ENCODE results near the gene TTC7B. TPM values are rescaled to one million over a fixed set of nuclear protein-coding genes. Genes with fewer than 3 reads are reported as not detected.

TTC7B gene
- total RNA-seq, 1 donor from 2014 or later: 3.1 TPM

- Mint-ChIP-seq H3K27me3 (ENCODE audit: insufficient read depth) (peaks cover 6% of the 10 kb centered on the region), H3K9me3 (no peaks in the 10 kb centered on the region), H3K36me3 (ENCODE audit: low read depth) (no peaks in the 10 kb centered on the region), H3K4me1 (ENCODE audit: low read depth) (no peaks in the 10 kb centered on the region), H3K27ac (no peak overlapping the region), H3K4me3 (no peak overlapping the region)
- no peak for DNase-seq (ENCODE audit: low spot score)
- intact Hi-C loops (cut with micrococcal nuclease): no loop called here
Observed at GRCh38 chr14:90642244-90642717, 173.9 kb downstream of the TTC7B start.

DNA sequence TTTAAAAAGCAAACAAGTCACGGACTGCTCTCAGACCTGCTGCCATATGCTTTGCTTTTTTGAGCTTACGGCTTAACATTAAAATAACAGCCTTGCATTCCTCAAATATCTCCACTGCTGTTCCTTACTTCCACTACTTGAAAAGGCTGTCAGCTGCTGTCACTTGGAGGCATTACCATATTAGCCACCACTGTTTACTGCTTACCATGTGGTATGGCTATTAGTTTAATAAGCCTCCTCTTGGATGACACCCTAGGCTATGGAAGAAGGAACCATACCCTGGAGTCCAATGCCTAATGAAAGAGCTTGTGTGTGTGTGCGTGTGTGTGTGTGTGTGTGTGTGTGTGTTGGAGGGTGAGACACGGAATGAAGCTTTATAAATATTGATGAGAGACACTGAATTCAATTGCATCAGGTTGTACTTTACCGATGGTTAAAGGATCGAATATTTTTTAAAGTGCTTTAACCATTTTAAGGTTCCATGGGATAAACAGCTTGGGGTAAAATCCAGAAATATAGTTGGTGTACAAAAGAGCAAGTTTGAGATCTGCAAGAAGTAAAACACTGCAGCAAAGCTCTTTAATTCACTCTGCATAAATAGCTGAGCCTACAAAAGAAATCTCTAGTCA lies 174.5 kb downstream of the TTC7B start:
- H3K27ac Mint-ChIP-seq: no peak overlapping the region
- H3K9me3 Mint-ChIP-seq: no peaks in the 10 kb centered on the region
- intact Hi-C loops (cut with micrococcal nuclease): no loop called here
- H3K4me3 Mint-ChIP-seq: no peak overlapping the region
- H3K36me3 Mint-ChIP-seq (ENCODE audit: low read depth): no peaks in the 10 kb centered on the region
- no peaks in the 10 kb centered on the region for H3K4me1 Mint-ChIP-seq (ENCODE audit: low read depth)
- H3K27me3 Mint-ChIP-seq (ENCODE audit: insufficient read depth): peaks cover 6% of the 10 kb centered on the region
- no peak for DNase-seq (ENCODE audit: low spot score)

GRCh38 chr14:90641168-90641567 lies 175.1 kb downstream of the TTC7B start:
- no peak for DNase-seq (ENCODE audit: low spot score)
- intact Hi-C loops (cut with micrococcal nuclease): no loop called here
- Mint-ChIP-seq H3K4me3 (no peak overlapping the region), H3K27me3 (ENCODE audit: insufficient read depth) (peaks cover 4% of the 10 kb centered on the region), H3K36me3 (ENCODE audit: low read depth) (no peaks in the 10 kb centered on the region), H3K9me3 (no peaks in the 10 kb centered on the region), H3K4me1 (ENCODE audit: low read depth) (no peaks in the 10 kb centered on the region), H3K27ac (no peak overlapping the region)

DNA sequence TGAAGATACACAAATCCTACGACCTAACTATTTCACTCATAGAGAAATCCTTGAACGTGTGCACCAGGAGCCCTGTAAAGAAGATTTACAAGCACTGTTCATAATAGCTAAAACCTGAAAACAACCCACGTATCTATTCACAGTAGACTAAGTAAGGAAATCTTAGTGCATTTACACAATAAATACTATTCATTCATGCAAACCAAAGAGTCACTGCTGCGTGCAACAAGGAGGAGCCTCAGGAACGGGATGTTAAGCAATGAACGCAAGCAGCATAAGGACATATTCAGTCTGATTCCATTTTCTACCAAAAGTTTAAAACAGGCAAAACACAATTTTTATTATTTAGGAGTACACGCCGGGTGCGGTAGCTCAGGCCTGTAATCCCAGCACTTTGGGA lies 176.6 kb downstream of the TTC7B start:
- peaks cover 4% of the 10 kb centered on the region for H3K27me3 Mint-ChIP-seq (ENCODE audit: insufficient read depth)
- no peak overlapping the region for H3K4me3 Mint-ChIP-seq
- H3K4me1 Mint-ChIP-seq (ENCODE audit: low read depth): no peaks in the 10 kb centered on the region
- no peaks in the 10 kb centered on the region for H3K9me3 Mint-ChIP-seq
- no peak overlapping the region for H3K27ac Mint-ChIP-seq
- H3K36me3 Mint-ChIP-seq (ENCODE audit: low read depth): no peaks in the 10 kb centered on the region
- intact Hi-C loops (cut with micrococcal nuclease): no loop called here
- no peak for DNase-seq (ENCODE audit: low spot score)

GRCh38 chr14:90632871-90633270 lies 183.4 kb downstream of the TTC7B start:
- Mint-ChIP-seq H3K36me3 (ENCODE audit: low read depth) (no peaks in the 10 kb centered on the region), H3K9me3 (no peaks in the 10 kb centered on the region), H3K27me3 (ENCODE audit: insufficient read depth) (peaks cover 2% of the 10 kb centered on the region), H3K4me3 (no peak overlapping the region), H3K4me1 (ENCODE audit: low read depth) (no peaks in the 10 kb centered on the region), H3K27ac (no peak overlapping the region)
- intact Hi-C loops (cut with micrococcal nuclease): no loop called here
- DNase-seq (ENCODE audit: low spot score): no peak

GRCh38 chr14:90632451-90632850 lies 183.8 kb downstream of the TTC7B start:
- Mint-ChIP-seq H3K4me3 (no peak overlapping the region), H3K27me3 (ENCODE audit: insufficient read depth) (peaks cover 2% of the 10 kb centered on the region), H3K27ac (no peak overlapping the region), H3K4me1 (ENCODE audit: low read depth) (no peaks in the 10 kb centered on the region), H3K9me3 (no peaks in the 10 kb centered on the region), H3K36me3 (ENCODE audit: low read depth) (no peaks in the 10 kb centered on the region)
- DNase-seq (ENCODE audit: low spot score): no peak
- intact Hi-C loops (cut with micrococcal nuclease): no loop called here

GRCh38 chr14:90630171-90630806 lies 185.9 kb downstream of the TTC7B start:
- intact Hi-C loops (cut with micrococcal nuclease): no loop called here
- DNase-seq (ENCODE audit: low spot score): no peak
- Mint-ChIP-seq H3K27ac (no peak overlapping the region), H3K36me3 (ENCODE audit: low read depth) (no peaks in the 10 kb centered on the region), H3K9me3 (no peaks in the 10 kb centered on the region), H3K27me3 (ENCODE audit: insufficient read depth) (peaks cover 2% of the 10 kb centered on the region), H3K4me1 (ENCODE audit: low read depth) (no peaks in the 10 kb centered on the region), H3K4me3 (no peak overlapping the region)

- no peak for DNase-seq (ENCODE audit: low spot score)
- no peaks in the 10 kb centered on the region for H3K4me1 Mint-ChIP-seq (ENCODE audit: low read depth)
- no peaks in the 10 kb centered on the region for H3K9me3 Mint-ChIP-seq
- H3K36me3 Mint-ChIP-seq (ENCODE audit: low read depth): no peaks in the 10 kb centered on the region
- H3K4me3 Mint-ChIP-seq: no peak overlapping the region
- H3K27me3 Mint-ChIP-seq (ENCODE audit: insufficient read depth): peaks cover 2% of the 10 kb centered on the region
- H3K27ac Mint-ChIP-seq: no peak overlapping the region
- intact Hi-C loops (cut with micrococcal nuclease): no loop called here
Observed at GRCh38 chr14:90629471-90629870, 186.8 kb downstream of the TTC7B start.

GRCh38 chr14:90628825-90629224 lies 187.4 kb downstream of the TTC7B start:
- no peaks in the 10 kb centered on the region for H3K9me3 Mint-ChIP-seq
- H3K4me1 Mint-ChIP-seq (ENCODE audit: low read depth): no peaks in the 10 kb centered on the region
- H3K36me3 Mint-ChIP-seq (ENCODE audit: low read depth): no peaks in the 10 kb centered on the region
- peaks cover 2% of the 10 kb centered on the region for H3K27me3 Mint-ChIP-seq (ENCODE audit: insufficient read depth)
- H3K4me3 Mint-ChIP-seq: no peak overlapping the region
- H3K27ac Mint-ChIP-seq: no peak overlapping the region
- no peak for DNase-seq (ENCODE audit: low spot score)
- intact Hi-C loops (cut with micrococcal nuclease): no loop called here

DNA sequence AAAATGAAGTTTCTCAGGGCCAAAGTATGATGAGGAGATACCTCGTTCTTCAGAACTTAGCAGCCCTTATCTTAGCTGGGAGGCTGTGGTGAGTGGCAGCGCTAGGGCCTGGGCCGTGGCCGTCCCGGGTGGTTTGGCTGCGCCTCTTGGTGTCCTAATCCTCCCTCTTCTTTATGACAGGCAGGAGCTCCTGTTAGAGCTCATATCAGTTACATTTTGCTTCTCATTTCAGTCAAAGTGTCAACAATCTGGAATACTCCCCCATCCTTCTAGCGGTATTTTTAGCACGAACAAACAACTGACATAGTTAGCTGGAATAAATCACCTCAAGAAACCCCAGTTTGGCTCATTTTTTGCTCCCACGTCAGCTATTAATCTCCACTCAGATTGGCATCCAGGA lies 188.8 kb downstream of the TTC7B start:
- no peak overlapping the region for H3K27ac Mint-ChIP-seq
- H3K4me1 Mint-ChIP-seq (ENCODE audit: low read depth): no peaks in the 10 kb centered on the region
- intact Hi-C loops (cut with micrococcal nuclease): no loop called here
- H3K9me3 Mint-ChIP-seq: no peaks in the 10 kb centered on the region
- peaks cover 2% of the 10 kb centered on the region for H3K27me3 Mint-ChIP-seq (ENCODE audit: insufficient read depth)
- H3K36me3 Mint-ChIP-seq (ENCODE audit: low read depth): no peaks in the 10 kb centered on the region
- no peak for DNase-seq (ENCODE audit: low spot score)
- no peak overlapping the region for H3K4me3 Mint-ChIP-seq

GRCh38 chr14:90626550-90626949 lies 189.7 kb downstream of the TTC7B start:
- H3K27me3 Mint-ChIP-seq (ENCODE audit: insufficient read depth): no peaks in the 10 kb centered on the region
- no peak for DNase-seq (ENCODE audit: low spot score)
- H3K36me3 Mint-ChIP-seq (ENCODE audit: low read depth): no peaks in the 10 kb centered on the region
- H3K27ac Mint-ChIP-seq: no peak overlapping the region
- H3K9me3 Mint-ChIP-seq: no peaks in the 10 kb centered on the region
- H3K4me1 Mint-ChIP-seq (ENCODE audit: low read depth): no peaks in the 10 kb centered on the region
- intact Hi-C loops (cut with micrococcal nuclease): no loop called here
- no peak overlapping the region for H3K4me3 Mint-ChIP-seq

DNA sequence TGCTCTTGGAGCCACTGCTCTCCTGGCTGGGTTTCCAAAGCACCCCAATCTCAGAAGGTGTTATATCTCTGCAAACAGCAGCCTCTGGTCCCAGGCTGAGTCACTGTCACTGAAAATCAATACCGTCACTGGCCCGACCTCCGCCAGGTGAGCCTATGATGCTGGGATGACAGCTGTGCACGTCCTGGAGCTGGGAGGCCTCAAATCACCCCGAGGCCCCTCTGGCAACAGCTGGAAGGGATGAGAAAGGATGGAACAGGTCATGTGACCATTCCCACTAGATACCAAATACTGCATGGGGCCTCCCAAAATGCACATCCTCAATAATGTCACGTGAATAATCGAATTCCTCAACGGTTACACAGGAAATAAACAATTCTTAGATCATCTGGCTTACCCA lies 190.8 kb downstream of the TTC7B start:
- peaks cover 4% of the 10 kb centered on the region for H3K27me3 Mint-ChIP-seq (ENCODE audit: insufficient read depth)
- no peaks in the 10 kb centered on the region for H3K36me3 Mint-ChIP-seq (ENCODE audit: low read depth)
- intact Hi-C loops (cut with micrococcal nuclease): no loop called here
- no peak overlapping the region for H3K27ac Mint-ChIP-seq
- H3K9me3 Mint-ChIP-seq: no peaks in the 10 kb centered on the region
- DNase-seq (ENCODE audit: low spot score): no peak
- H3K4me1 Mint-ChIP-seq (ENCODE audit: low read depth): no peaks in the 10 kb centered on the region
- no peak overlapping the region for H3K4me3 Mint-ChIP-seq

GRCh38 chr14:90624732-90625400 lies 191.4 kb downstream of the TTC7B start:
- no peak for DNase-seq (ENCODE audit: low spot score)
- Mint-ChIP-seq H3K9me3 (no peaks in the 10 kb centered on the region), H3K27ac (no peak overlapping the region), H3K27me3 (ENCODE audit: insufficient read depth) (peaks cover 4% of the 10 kb centered on the region), H3K4me1 (ENCODE audit: low read depth) (no peaks in the 10 kb centered on the region), H3K4me3 (no peak overlapping the region), H3K36me3 (ENCODE audit: low read depth) (no peaks in the 10 kb centered on the region)
- intact Hi-C loops (cut with micrococcal nuclease): no loop called here

Data from activated T-helper 1 cell treated with anti-CD3 and anti-CD28 coated beads, Interleukin-12 subunit alpha, Interleukin-12 subunit beta, Interleukin-2, Interleukin-4 antibody, amounts not matched to agents 30 ng/mL and 10 ng/mL and 1 ng/mL, durations not matched to agents 14 hours and 24 hours and 36 hours (primary cell).